Stimulated activated CD4-positive, alpha-beta T cell treated with anti-CD3 and anti-CD28 coated beads, TNF-alpha, amount 100 ng/mL, for 24 hours (primary cell): Measurements from ENCODE around the gene PDGFB.
A peak's percentile ranks its signal among the peaks of the same experiment; 100 is the strongest.

ENCODE experiments used
- DNase-seq, 3 experiments: peaks; one replicate each; pipeline ENCODE4 v3.0.0-alpha.2; 2020; ENCODE audit warnings: low read depth in 3 of 3

The PDGFB gene

DNA sequence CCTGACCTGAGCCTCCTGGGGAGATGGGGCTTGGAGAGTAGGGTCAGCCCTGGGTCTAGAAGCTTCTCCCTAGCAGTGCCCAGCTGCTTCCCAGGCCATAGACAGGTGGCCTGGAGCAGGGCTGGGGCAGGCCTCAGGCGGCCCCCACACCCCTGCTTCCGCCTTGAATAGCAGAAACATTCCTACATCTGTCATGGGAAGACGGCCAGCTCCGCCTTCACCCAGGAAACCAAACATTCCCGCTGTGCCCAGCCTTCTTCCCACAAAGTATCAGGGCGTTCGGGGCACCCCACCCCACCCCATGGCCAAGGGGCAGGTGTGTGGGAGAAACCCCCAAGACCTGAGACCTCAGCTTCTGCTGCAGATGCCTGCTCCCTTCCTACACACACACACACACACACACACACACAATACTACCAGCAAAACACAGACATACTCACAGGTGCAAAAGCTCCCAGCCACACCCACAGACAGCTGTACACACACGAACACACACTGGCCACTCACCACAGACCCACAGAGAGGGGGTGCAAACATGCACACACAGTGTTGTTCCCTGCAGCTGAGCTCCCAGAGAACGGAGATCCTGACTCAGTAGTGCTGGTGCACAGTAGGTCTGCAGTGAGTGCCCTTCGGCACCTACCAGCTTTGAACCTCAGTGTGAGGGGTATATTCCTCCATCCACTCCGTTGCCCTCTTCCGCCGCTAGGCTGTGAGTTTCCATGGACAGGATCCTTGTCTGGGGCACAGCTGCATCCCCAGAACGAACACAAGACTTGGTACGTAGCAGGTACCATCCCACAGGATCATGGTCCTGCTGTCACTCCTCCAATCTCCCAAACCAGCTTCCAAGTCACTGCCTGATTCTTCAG lies 37.4 kb downstream of the PDGFB start:
- no peak for DNase-seq

DNA sequence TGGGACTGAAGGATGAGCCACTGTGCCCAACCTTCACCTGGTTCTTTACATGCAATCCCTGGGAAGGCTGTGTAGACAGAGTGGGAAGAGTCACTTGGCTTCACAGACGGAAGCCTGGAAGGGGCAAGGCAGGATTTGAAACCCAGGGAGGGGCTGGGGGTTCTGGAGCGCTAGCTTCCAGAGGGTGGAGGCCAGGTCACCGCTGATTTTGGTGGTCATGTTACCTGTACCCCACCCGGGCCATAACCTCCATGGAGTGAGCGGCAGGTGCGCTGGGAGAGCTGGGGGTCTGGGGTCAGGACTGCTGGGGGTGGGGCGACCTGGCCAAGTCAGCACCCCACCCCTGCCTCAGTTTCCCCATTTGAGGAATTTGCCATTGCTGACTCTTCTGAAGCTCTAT lies 38.3 kb downstream of the PDGFB start:
- DNase-seq = no peak

- DNase-seq = peak in 1 of 3 experiments; percentile 7
Measured at GRCh38 chr22:39205344-39206021, 39.3 kb downstream of the PDGFB start.

DNA sequence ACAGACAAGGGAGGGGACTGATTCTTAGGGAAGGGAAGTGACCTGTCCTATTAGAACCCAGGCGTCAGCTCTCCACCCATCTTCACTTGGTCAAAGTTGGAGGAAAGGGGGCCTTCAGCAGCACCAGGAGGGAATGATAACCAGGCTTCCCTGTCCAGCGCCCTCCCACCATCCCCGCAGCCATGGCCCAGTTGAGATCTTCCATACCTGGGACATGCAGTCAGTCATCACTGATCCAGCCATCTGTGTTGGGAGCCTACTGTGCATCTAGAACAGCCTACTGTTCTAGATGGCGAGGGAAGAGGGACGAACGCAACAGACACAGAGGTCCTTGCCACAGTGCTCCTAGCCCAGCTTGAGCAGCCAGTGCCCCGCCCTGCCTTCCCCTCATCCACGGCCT lies 40.6 kb downstream of the PDGFB start:
- DNase-seq = no peak

DNA sequence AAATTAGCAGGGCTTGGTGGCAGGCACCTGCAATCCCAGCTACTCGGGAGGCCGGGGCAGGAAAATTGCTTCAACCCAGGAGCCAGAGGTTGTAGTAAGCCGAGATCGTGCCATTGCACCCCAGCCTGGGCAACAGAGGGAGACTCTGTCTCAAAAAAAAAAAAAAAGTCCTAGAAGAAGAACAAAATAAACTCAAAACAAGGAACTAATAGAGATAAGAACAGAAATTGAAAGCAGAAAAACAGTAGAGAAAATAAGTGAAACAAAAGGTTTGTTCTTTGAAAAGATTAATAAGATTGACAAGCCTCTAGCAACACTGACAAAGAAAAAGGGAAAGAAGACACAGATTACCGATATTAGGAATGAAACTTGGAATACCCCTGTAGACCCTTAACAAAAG lies 47.2 kb downstream of the PDGFB start:
- no peak for DNase-seq

- DNase-seq = no peak
Measured at GRCh38 chr22:39194098-39194497, 50.7 kb downstream of the PDGFB start.

DNA sequence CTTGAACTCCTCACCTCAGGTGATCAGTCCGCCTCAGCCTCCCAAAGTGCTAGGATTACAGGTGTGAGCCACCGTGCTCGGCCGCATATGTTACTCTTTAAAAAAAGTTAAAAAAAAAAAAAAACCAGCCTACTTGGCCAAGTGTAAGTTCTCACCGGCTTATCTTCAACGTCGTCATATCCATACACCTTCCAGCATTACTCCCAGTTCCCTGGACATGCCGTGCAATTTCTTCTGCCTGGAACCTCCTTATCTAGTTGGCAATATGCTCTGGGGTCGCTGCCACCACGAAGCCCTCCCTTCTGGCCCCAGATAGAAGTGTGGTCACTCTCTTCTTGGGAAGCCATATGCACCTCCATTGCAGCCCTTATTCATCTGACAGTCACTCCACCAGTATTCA lies 56.0 kb downstream of the PDGFB start:
- no peak for DNase-seq

GRCh38 chr22:39185601-39186012 lies 59.2 kb downstream of the PDGFB start:
- no peak for DNase-seq

- no peak for DNase-seq
Measured at GRCh38 chr22:39184586-39185577, 59.9 kb downstream of the PDGFB start.

- no peak for DNase-seq
Measured at GRCh38 chr22:39183991-39184585, 60.7 kb downstream of the PDGFB start.

- DNase-seq = no peak
Measured at GRCh38 chr22:39182478-39183030, 62.2 kb downstream of the PDGFB start.

- no peak for DNase-seq
Measured at GRCh38 chr22:39181778-39182177, 63.0 kb downstream of the PDGFB start.

DNA sequence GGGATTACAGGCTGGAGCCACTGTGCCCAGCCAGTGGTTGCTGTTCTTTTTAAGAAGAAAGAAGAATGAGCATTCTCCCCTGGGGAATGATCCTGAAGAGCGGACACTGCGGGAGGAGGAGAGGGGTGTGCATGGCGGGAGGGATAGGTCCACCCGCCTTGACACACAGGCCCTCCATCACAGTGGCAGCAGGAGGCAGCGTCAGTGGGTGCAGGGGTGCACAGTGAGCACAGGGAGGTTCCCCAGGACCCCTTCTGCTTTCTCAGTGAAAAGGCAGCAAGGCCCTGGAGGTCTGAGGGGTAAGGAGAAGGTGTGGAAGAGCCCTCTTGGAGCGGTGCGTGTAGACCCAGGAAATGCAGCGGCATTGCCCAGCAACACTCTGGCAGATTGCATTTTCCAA lies 63.4 kb downstream of the PDGFB start:
- no peak for DNase-seq

- no peak for DNase-seq
Measured at GRCh38 chr22:39179841-39180335, 64.9 kb downstream of the PDGFB start.

GRCh38 chr22:39179401-39179827 lies 65.4 kb downstream of the PDGFB start:
- no peak for DNase-seq

DNA sequence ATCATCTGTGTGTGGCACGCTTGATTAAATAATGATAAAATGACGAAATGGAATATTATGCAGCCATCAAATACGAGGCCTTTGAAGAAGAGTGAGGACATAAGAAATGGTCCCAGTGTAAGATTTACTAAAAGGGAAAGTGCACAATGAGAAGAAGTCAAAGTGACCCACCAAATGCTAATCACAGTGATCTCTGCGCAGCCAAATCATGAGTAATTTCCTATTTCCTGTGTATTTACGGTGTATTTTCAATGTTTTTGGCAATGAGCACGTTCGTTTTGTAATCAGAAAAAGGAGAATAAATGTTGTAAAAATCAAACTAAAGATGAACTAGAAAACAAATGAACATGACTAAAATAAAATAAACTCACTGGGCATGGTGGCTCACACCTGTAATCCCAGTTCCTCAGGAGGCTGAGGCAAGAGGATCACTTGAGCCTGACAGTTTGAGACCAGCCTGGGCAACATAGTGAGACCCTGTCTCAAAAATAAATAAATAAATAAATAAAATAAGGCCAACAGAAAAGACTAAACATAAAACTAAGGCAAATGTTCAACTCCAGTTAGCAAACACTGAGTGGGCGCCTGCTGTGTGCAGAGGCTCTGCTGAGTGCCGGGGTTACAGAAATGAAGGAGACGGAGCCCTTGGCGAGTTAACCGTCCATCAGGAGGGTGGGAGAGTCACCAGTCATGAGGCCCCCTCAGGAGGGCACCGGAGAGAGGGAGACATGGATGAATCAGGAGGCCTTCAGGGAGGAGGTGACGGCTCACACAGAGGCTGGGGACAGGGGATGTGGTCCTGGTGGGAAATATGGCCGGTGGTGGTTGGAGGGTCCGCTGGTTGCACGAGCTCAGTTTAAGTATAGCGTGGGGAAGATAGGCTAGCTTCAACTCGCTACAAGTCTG lies 66.3 kb downstream of the PDGFB start:
- no peak for DNase-seq

- no peak for DNase-seq
Measured at GRCh38 chr22:39177791-39178190, 67.0 kb downstream of the PDGFB start.

- DNase-seq = no peak
Measured at GRCh38 chr22:39177456-39177775, 67.4 kb downstream of the PDGFB start.

DNA sequence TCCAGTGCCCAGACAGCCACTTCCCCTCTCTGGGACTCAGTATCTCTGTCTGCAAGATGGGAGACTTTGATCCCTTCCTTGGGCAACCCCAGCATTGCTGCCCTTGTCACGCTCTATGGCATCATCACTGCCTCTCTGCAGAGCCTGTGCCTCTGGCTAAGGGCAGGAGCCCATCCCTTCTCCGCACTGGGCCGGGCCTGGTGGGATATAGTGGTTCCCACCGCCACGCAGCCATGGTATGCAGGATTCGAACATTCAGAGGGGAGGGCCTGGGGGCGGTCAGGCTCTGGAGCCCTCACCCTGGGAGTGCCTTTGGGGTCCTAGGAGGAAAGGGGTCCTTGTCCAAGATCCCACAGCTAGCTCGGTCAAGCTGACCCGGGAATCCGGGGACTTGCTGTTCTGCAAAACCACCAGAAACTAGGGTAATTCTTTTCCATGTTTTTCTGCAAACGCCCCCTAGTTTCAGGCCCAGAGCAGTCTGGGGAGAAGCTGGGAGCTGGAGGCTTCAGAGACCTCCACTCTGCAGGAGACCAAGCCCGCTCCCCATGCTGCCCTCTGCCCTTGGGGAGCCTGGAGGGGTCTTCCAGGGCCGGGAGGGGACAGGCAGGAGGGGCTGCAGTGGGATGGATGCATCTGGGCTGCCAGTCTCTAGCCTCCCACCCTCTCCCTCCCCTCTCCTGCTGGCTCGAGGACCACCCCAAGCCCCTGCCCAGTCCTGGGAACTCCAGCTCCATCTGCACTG lies 67.9 kb downstream of the PDGFB start:
- DNase-seq = no peak
